ENCODE measurements around the gene SMAD7.
A peak's percentile ranks its signal among the peaks of the same experiment; 100 is the strongest.

Gene SMAD7

DNA sequence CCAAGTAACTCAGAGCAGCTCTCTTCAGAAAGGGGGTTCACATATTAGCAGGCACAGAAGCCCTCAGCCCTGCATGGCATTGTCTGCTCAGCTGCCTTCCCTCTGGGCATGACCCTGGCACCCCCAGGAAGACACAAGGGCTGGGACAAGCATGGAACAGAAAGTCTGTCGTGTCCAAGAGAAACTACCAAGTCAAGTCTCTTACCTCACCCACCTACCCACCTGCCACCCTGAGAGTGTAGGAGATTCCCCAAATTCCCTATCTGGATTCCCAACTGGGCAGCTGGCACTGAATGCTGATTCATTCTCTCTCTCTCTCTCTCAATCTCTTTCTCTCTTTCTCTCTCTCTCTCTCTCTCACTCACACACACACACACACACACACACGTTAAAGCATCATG lies 21.6 kb downstream of the SMAD7 start:
- no peak for DNase-seq

GRCh38 chr18:48928787-48929186 lies 22.0 kb downstream of the SMAD7 start:
- DNase-seq, result peak; percentile 76

- no peak for DNase-seq
Measured at GRCh38 chr18:48927286-48928080, 23.3 kb downstream of the SMAD7 start.

- no peak for DNase-seq
Measured at GRCh38 chr18:48926420-48926857, 24.3 kb downstream of the SMAD7 start.

GRCh38 chr18:48925491-48925780 lies 25.3 kb downstream of the SMAD7 start:
- DNase-seq, result no peak

- DNase-seq, result no peak
Measured at GRCh38 chr18:48924630-48925490, 25.9 kb downstream of the SMAD7 start.

GRCh38 chr18:48923746-48924629 lies 26.8 kb downstream of the SMAD7 start:
- no peak for DNase-seq

DNA sequence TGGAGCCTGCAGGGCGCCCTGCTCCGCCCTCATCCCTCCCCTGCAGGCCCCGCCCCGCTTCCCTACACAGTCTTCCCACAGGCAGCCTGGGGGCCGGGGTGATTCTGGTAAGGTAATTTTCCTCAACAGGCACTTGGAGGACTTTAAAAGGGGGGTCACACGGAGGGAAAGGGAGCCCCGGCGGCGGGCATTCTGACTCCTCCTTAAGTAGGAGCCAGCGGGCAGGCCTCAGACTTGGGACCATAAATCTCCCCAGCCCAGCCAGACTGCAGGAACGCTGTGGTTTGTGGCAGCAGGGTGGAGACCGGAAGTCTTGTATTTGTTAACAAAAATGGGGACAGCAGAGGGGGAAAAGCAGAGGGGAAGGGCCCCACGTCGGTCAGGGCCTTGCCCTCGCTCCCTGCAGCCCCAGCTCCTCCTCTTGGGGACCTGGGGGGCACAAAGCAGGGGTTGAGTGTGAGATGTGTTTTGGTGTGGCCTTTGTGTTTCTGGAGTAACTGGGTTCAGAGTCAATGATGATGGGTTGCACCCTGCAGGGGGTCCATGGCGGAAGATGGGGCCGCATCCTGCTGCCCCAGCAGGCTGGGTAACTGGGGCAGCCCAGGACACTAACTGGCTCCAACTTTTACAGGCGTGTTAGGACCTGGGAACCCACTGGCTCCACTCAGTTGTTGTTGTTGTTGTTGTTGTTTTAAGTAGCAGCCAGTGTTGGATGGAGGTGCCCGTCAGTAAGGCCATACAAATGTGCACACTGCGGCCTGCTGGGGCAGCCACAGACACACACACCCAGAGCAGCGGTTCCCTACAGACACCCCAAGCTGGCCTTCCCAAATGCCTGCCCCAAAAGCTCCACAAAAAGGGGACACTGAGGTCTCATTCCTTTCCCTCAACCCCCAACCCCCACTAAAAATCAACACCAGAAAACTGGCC lies 27.7 kb downstream of the SMAD7 start:
- no peak for DNase-seq

- DNase-seq, result no peak
Measured at GRCh38 chr18:48922226-48922800, 28.5 kb downstream of the SMAD7 start.

DNA sequence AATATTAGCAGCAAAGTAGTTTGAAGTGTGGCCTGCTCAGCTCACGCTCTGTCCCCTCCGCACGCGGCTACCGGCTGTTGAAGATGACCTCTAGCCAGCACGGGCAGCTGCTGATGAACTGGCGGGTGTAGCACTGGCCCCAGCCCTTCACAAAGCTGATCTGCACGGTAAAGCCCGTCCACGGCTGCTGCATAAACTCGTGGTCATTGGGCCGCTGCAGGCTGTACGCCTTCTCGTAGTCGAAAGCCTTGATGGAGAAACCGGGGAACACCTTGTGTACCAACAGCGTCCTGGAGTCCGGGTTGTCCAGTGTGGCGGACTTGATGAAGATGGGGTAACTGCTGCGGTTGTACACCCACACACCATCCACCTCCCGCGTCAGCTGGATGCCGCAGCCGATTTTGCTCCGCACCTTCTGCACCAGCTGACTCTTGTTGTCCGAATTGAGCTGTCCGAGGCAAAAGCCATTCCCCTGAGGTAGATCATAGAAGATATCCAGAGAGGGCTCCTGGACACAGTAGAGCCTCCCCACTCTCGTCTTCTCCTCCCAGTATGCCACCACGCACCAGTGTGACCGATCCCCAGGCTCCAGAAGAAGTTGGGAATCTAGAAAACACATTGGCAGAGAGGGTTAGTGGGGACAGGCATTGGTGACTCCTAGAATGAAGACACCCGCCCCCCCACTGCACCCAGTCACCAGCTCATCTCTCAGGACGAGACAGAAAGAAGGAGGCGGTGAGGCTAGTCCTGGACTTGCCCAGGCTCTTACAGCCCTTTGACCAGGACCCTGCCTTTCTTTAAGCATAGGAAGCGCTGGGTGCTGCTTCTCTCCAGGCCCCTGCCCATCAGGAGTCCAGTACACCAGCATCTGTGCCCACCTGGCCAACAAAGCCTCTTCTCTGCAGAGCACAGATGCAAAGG lies 29.2 kb downstream of the SMAD7 start:
- no peak for DNase-seq

GRCh38 chr18:48920408-48921038 lies 30.2 kb downstream of the SMAD7 start:
- DNase-seq, result no peak

DNA sequence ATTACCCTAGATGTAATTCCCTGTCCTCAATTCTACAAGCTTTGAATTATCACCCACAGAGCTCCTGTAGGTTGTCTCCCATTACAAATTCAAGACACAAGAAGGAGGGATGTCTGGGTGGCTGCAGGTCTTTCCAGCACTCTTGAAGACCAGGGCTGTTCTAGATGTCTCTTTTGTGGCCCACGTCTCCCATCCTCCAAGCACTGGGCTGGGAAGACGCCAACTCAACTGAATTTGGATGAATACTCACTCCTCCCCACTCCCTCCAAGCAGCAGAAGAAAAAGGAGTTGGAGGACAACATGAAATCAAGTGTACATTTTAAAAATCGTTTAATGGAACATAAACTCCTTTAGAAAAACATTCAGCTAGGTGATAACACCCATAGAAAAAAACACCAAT lies 31.2 kb downstream of the SMAD7 start:
- no peak for DNase-seq

GRCh38 chr18:48918660-48919456 lies 31.9 kb downstream of the SMAD7 start:
- DNase-seq, result no peak

DNA sequence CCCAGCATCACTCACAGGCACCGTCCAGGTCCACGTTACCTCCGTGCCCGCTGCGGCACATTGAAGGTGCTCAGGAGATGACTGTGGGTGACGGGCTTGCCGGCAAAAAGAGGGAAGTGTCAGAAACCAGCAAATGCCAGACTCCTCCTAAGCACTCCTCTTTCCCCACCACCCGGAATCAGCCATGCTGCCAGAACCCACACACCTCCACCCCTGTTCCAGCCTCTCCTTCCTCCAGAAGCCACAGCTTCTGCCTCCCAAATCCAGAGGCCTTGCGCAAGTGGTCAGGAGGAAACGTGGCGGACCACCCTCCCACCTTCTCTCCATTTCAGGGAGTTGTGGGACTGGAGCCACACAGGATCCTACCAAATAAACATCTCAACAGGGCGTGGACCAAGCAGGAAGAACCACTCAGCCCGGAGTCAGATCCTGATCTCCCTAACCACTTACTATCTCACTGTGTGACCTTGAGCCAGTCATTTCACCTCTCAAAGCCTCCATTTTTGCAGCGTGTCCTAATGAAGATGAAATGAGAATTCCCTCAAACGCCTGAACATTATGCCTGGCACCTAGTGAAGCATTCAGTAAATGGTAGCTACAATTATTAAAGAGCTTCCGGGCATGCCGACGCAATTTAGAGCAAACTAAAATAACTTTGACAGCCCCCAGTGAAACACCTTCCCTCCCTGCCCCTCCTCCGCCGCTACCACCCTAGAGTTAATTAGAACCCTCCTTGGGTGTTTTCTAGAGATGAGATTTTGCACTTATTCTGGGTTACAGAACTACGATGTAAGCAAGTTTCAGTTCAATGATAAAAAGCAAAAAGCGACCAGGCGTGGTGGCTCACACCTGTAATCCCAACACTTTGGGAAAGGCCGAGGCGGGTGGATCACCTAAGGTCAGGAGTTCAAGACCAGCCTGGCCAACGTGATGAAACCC lies 32.9 kb downstream of the SMAD7 start:
- DNase-seq, result no peak

GRCh38 chr18:48915626-48916425 lies 34.9 kb downstream of the SMAD7 start:
- no peak for DNase-seq

GRCh38 chr18:48914581-48915251 lies 36.0 kb downstream of the SMAD7 start:
- no peak for DNase-seq

GRCh38 chr18:48913775-48914174 lies 37.0 kb downstream of the SMAD7 start:
- no peak for DNase-seq
